Activated T-helper 9 cell treated with anti-CD3 and anti-CD28 coated beads, Interleukin-2, amount 50 U/mL, for 16 hours (primary cell): ENCODE measurements around the gene C1QTNF9.
"Not testable (repeated sequence)": the region's sequence is repeated elsewhere in the genome, so short reads cannot be mapped to it uniquely, and the experiment has no call there.

Source experiments
- DNase-seq: peaks from one replicate; pipeline ENCODE4 v3.0.0-alpha.2; 2020; ENCODE audit warnings: low read depth

The C1QTNF9 gene, protein sequence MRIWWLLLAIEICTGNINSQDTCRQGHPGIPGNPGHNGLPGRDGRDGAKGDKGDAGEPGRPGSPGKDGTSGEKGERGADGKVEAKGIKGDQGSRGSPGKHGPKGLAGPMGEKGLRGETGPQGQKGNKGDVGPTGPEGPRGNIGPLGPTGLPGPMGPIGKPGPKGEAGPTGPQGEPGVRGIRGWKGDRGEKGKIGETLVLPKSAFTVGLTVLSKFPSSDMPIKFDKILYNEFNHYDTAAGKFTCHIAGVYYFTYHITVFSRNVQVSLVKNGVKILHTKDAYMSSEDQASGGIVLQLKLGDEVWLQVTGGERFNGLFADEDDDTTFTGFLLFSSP

DNA sequence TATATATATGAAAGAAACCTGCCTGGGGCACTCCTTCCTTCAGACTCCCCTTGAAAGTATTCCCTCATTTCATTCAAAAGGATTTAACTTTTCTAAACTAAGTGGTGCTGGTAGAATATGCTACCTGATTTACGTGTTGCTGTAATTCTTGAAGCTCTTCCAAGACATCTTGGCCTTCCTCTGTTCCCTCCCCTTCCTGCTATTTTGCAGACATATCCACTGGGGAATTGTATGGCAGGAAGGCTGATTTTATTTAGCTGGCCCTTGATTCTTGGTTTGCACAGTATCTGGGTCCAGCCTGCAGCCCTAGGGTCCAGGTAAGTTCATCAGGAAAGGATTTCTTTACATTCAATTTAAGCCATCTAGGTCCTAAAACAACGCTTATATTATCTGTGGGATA lies at the start of gene C1QTNF9:
C1QTNF9 (plus strand) TSS at position 281 of the 400 bp plus-strand sequence. CDS start 6,424 bp downstream, outside the sequence.
- DNase-seq, result not testable (repeated sequence)

DNA sequence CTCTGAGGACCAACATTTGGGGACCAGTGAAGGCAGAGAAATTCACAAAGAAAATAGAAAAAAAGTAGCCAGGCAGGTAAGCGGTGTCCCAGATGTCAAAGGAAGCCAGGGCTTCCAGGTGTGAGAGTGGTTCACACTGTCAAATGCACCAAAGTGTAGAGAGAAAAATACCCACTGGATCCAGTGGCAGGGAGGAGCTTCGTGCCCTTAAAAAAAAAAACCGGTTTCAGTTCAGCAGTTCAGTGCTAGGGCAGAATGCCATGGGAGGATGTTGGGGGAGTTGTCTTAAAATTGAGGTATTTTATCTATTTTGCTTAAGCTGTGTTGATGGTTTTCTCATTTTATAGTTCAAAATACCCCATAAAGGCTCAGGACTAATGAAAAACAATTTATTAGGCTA lies 47.8 kb upstream of the C1QTNF9 start:
- DNase-seq, result no peak

DNA sequence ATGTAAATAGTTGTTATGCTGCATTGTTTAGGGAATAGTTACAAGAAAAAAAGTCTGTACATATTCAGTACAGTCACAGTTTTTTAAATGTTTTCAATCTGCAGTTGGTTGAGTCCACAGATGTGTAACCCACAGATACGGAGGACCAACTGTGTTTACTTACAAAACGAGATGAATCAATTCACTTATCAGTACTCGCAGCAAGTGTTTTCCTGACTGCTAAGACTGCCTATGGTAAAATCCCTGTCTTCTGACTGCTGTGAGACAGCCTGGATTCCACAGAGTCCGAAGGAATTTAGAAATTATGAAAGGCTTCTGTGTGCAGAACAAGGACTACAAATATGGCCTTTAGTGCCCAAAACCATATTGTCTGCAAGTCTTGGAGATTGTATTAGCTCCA lies 45.7 kb upstream of the C1QTNF9 start:
- DNase-seq, result no peak

DNA sequence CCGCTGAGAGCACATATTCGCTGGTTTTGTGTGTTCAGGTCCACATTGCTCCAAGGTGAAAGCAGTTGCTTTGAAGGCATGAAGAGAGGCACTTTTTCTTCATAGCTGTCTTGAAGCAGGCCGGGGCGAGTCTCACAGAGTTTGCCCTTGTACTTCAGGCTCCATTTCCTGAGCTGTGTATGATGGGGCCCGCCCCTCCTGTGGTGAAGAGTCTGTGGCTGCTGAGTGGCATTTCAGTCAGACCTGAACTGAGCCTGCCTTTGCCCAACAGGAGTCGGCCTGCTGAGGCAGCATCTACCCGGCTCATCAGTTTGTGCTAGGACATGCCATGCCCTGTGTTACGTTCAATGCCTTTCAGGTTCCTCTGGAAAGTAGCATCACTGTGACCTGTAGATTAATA lies 44.4 kb upstream of the C1QTNF9 start:
- peak; percentile 67 for DNase-seq

DNA sequence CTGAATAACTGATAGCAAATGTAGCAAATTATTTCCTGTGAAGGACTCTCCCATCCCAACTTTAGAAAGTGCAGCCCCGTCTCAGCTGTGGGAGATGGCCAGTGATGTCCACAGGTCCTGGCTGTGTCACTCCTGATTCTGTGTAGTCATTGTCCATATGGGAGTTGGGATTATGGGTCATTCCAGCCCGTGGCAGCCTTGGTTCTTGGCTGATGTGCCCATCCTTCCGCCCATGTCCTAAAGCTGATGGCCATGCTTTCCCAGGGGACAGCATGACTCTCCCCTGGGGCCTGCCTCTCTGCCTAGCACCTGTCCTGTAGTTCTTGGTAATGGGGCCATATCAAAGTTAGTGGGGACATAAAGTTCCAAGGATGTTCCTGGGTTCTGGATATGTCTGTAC lies 43.9 kb upstream of the C1QTNF9 start:
- no peak for DNase-seq

DNA sequence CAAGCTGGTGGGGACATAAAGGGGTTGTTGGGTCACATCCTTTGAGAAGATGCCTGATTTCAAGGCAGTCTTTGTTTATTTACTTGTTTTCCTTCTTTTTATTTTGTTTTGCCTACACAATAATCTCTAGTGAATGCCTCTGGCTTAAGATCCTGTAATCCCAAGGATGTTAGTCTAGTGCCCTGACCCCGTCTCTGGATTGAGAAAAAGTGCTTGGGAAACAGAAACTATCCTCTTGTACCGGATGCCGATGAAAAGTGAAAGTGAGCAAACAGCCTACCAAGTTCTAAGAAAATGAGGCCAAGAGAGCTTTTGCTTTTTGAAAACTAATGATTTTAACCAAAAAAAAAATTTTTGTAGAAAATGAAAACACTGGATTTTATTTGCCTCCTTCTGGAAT lies 42.1 kb upstream of the C1QTNF9 start:
- DNase-seq, result no peak

DNA sequence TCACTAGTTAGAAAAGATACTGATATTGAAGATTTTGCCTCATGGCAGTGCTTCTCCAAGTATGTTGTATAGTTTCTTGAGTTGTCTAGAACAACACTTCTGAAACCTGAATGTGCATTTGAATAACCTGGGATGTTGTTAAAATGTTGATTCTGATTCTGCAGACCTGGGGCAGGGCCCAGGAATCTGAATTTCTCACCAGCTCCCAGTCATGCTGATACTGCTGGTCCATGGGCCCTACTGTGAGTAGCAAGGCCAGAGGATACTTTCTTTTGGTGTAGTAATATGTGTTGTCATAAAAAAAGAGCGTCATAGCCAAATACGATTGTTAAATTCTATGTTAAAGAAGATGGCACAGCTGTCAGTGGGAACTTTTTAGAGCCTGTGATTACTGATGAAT lies 41.6 kb upstream of the C1QTNF9 start:
- no peak for DNase-seq

DNA sequence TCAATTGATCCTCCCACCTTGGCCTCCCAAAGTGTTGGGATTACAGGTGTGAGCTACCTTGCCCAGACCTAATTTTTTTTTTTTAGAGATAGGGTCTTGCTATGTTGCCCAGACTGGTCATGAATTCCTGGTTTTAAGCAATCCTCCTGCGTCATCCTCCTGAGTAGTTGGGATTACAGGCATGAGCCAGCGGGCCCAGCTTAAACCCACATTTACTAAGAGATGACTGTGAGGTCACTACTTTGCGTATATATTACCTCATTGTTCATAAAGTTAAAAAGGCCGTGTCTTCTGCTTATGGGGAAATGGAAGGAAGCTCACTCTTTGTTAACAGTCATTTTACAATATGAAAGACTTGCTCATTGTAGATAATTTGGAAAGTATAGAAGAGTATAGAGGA lies 39.6 kb upstream of the C1QTNF9 start:
- no peak for DNase-seq

DNA sequence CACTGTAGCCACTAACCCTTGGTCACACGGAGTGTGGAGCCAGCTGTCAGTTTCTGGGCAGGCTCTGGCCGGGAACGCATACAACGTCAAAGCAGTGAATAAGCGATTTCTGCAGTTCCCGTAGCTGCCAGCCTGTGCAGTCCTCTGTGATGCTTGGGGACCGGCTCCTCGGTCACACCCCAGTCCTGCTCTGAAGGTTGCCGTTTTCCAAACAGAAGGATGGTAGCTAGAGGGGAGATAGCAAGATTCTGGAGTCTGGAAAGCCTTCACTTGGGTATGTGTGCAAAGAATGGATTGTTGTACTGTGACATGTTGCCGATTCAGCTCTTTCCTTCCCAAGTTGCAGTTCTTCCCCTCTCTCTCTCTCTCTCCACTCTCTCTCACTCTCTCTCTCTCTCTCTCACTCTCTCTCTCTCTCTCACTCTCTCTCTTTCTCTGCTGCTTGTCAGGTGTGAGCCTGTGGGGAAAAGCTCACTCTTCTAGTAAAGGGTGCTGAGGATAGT lies 38.7 kb upstream of the C1QTNF9 start:
- peak; percentile 42 for DNase-seq

DNA sequence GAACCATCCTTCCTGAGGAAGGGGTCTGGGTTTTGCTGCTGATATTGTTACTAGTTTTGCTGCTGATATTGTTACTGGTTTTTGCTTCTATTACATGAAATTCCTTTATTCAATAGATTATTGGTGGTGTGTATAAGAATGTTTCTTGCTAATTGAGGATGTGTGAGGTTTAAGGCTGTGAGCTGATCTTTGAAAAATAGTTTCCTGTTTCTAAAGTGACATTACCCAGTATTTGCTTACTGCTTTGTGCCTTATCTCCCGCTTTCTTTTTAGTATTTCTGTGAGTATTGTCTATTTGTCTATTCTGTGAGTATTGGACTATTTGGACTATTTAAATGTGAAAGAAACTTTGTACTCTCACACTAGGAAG lies 38.2 kb upstream of the C1QTNF9 start:
- DNase-seq, result no peak

DNA sequence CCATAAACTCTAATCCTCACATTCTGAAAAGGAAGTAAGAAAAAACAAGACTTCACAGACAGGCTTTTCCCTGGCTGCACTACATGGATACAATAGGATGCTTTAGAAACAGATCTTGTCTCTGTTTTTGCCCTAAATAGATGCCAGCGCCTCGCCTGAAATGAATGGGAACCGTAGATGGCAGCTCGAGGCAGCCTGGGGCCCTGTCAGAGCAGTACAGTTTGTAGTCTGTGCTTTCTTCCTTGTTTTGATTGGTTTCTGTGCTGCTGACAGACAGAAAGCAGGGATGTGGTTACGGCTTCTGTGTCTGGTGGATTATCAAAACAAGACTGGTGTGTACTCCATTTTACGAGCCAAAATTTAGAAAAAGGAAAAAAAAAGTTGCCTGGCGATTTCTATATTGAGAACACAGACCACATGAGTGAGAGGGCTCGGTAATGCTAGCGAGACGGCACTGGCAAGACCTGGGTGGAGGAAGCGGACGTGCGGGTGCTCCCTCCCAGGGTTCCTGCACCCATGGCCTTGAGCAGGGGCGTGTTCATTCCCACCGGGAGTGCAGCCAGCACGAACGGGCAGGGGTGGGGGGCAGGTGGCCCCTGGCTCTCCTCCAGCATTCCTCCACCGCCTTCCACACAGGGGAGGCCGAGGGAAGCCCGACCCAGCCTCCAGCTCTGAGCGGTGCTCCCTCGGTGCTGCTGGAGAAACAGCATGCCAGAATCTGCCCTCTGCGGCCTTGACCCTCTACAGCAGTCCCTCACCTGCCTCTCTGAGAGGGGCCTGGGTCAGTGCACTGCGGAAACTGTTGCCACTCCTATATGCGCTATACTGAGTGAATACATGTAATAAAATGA lies 37.6 kb upstream of the C1QTNF9 start:
- DNase-seq, result peak; percentile 43

DNA sequence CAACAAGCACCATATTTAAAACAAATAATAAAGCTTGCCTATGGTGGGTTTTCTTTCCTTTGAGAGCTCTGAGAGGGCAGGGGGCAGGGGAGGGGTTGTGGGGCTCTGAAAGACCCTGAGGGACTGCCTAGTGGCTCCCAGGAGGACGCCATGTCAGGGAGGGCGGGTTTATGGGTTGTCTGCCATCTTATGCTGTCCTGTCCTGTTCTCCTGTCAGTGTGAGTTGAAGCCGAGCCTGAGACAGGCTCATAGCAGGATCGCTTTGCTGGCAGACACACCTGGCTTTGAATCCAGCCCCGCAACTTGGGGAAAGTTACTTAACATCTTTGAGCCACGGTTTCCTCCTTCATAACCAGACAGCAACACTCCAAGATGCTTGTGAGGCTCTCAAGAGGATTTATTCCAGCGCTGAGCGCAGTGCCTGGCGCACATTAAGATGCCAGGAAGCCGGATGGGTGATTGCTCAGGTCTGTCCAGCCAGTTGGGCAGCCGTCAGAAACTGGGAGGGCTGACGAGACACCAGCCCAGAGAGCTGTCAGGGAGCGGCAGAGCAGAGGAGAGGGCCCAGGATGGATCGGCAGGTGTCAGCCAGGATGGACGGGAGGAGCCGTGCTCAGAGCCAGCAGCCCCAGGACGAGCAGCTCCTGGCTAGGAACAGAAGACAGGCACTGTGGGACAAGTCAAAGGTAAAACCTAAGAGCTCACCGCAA lies 36.8 kb upstream of the C1QTNF9 start:
- no peak for DNase-seq

DNA sequence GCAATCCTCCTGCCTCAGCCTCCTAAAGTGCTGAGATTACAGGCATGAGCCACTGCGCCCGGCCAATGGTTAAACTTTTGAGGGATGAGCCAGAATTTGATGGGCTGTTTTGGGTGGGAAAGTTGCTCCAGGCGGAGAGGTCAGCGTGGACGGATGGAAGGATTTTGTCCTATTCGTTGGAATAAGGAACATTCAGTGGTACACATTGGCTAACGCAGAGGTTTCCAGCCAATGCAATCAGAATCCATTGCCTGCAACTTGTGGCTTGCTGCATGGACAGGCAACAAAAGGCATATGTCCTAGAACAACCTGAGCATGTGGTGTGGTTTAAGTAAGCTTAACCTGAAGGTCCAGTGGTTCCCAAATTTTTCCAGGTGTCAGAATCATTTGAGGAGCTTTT lies 35.5 kb upstream of the C1QTNF9 start:
- DNase-seq, result no peak

DNA sequence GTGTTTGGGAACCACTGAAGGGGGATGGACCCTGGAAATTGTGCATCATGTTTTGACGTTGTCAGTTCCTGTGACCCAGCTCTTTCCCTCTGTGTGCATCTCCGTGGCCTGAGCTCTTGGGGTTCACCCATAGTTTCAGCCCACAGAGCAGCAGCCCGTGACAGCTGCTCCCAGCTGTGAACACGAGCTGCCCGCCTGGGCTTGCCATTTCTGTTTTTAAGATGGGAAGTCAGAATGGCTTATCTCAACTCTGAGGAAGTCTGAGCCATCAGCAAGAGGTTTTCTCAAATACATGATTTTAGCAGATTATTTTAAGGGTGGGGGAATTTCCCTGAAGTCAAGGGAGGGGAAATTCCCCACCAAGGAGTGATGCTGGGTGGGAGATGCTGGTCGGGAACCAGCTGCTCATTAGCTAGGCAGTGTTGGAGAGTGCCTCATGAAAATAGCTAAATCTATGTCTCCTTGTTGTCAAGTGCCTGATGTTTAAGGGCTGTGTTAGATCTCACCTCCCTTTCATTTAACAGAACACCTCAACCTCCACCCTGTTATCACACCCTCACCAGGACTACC lies 34.8 kb upstream of the C1QTNF9 start:
- peak; percentile 50 for DNase-seq

DNA sequence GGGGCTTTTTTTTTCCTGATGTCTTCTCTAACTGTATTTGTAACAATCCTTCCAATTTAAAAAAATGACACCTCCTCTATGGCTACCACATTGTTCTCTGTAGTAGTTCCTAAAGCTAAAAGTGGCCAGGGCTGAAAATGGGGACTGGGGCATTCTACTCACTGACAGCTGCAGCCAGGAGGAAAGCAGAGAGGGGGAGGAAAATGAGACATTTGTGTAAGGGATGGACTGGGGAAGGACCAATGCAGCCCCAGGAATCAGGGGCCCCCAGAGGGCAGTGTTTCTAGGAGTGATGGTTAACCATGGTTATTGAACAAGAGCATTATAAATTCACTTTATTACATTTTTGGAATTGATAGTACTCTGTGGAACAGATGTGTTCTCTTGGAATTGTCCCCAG lies 34.3 kb upstream of the C1QTNF9 start:
- DNase-seq, result no peak

DNA sequence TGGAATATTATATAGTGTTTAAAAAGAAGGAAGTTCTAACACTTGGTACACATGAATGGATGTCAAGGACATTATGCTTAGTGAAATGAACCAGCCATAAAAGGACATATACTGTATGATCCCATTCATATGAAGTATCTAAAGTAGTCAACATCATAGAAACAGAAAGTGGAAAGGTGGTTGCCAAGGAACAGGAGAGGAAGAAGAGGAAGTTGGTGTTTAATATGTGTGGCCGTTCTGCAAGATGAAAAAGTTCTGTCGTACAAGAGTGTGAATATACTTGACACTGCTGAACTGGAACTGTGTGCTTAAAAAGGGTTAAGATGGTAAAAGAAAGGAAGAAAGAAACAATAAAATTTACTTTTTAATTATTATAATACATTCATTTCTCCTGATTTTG lies 33.1 kb upstream of the C1QTNF9 start:
- no peak for DNase-seq

DNA sequence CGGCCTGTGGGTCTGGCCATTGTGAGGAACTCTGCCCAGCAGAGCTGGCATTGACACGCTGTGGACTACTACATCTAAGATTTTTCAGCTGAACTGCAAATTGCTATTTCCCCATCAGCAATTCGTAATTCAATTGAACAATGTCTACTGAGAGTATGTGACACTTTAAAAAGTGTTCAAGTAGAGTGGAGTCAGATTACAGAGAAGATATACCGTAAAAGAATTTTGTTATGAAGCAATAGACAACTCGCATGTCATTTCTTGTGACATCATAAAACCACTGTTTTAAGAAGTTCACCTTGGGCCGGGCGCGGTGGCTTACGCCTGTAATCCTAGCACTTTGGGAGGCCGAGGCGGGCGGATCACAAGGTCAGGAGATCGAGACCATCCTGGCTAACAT lies 32.5 kb upstream of the C1QTNF9 start:
- DNase-seq, result no peak

DNA sequence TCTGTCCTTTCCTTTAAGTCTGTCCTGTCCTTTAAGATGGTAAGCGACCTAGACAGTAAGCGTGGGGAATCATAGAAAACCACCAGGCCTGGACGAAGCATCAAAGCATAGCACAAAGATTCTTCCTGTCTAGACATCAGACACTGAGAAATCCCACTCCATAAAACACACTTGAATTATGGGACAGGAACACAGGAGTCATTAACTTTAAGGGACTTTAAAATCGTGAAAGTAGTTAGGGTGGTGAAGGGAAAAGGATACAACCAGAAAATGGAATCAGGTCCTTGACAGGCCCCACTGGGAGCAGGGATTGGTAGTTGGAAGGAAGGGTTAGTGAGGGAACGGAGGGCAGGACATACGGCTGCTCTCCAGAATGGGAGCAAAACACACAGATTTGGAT lies 31.6 kb upstream of the C1QTNF9 start:
- DNase-seq, result no peak

DNA sequence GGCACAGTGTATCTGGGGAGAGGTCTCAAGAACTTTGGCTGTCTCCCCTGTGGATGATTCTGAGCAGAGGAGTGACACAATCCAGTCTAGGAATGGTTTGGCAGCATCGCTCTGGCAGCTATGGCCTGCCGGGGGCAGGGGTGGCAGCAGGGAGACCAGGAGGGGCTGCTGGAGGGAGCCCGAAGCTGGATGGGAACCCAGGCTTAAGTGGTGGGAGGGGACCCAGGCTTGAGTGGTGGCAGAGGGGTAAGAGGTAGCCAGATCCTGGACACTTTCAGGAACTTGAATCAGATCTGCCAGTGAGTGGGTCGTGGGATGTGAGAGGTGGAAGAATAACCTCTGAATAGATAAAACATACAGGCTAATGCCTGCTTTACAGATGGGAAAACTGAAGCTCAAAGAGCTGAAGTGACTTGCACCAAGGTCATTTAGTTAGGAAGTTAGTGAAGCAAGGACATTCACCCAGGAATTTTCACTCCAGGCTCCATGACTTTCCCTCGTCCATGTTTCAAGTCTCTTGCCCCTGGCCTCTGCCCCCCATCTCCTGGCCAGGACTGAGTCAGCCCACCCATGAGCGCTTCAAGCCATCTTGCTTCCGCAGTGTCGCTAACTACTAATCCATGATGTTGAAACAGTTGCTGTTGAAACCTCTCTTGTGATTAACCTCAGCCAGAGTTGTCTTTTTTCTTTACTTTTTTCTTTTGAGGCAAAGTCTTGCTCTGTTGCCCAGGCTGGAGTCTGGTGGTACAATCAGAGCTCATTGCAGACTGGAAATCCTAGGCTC lies 29.9 kb upstream of the C1QTNF9 start:
- no peak for DNase-seq

DNA sequence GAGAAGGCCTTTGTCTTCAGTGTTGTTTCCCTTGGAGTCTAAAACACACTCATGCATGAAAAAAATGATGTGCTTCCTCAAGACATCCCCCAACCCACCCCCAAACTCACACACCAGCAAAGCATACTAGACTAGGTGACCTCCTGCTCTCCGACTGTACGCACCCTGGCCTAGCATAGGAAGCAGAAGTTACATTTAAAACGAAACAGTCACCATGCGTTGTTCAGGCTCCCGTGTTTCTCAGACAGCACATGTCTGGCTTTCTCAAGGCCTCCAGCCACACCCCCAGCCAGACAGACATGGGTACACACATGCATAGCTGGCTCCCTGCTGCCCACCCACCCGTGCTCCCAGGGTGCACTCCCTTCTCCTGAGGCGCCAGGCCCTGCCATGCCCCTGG lies 28.7 kb upstream of the C1QTNF9 start:
- no peak for DNase-seq

DNA sequence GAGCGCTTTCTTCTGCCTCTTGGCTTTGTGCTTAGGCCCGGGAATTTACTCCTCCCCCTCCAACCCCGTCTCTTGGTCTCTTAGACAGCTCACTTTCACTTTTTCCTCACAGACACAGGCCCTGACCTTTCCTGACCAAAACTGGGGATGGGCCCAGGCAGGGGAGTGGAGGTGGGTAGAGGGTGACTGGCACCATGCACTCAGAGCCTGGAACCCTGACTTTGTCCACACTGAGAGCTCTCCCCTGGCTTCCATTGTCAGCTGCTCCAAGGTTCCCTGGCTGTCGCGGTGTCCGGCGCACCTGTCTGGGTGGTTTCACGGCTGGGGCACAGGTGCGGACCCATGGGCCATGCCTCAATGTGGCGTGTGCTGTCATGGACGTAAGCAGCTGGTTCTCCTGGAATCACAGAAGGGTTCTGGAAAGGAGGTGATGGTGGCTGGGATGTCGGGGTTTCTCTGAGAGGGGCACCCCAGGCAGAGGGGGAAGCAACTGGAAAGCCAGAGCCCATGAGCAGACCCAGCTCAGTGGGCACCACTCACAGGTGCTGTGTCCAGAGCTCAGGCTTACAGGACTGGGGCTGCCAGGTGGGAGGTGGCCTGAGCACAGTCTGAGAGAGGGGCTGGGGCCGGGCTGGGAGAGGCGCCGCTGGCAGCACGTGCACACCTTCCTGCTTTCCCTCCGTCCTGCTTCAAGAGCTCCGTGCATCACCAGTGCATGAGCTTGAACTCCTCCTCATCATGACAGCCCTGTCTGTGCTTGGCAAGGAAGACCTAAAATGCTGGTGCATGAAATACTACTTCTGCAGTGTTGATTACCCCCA lies 28.0 kb upstream of the C1QTNF9 start:
- DNase-seq, result no peak
